HG03558 (cell line): ENCODE measurements around the gene C19orf85.

Experiments used
- ATAC-seq: cut with Tn5 transposase; IDR thresholded peaks from one replicate; pipeline ENCODE4 v1.9.1; 2021; ENCODE audit warnings: moderate number of reproducible peaks; ENCODE audit not compliant: unreplicated experiment; ENCODE audit errors: extremely low read depth

C19orf85 gene

DNA sequence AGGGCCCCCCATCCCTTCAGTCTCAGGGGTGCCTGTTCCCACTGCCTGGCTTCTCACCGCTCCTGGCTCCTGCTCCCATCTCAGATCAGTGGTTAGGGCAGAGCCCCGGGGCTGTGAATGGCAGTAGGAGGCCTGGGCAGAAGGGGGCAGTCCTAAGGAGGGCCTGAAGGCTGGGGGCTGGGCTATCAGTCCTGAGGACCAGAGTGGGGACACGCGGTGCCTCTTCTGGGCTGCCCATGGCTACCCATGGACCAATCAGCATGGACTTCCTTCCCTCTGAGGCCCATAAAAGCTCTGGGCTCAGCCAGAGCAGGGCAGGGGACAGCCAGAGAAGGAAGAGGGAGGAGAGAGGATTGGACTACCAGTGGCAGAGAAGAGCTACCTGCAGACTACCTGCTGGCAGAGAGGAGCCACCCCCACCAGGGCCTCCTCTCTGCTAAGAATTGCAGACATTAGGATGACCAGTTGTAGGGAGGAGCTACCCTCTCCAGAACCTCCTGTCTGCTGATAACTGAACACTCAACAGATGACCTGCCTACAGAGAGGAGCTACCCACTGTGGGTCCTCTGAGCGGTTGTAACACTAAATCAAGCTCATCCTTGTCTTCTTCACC lies 44.8 kb downstream of the C19orf85 start:
- no peak for ATAC-seq

DNA sequence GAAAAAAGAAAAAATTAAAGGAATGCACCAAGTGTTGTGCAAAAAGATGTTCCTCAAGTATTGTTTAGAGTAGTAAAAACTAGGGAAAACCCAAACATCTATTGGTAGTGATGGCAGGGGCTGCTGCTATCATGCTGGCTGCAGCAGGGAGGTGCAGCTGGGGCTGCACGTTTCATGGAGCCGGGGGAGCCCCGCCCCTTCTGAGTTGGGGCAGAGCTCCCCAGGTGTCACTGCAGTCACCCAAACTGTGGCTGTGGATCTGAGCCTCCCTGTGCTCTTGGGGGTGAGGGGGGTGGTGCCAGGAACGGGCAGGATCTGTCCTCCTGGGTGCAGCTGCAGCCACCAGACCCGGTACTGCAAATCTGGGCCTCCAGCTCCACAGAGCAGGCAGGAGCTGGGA lies 45.4 kb downstream of the C19orf85 start:
- ATAC-seq: no peak

DNA sequence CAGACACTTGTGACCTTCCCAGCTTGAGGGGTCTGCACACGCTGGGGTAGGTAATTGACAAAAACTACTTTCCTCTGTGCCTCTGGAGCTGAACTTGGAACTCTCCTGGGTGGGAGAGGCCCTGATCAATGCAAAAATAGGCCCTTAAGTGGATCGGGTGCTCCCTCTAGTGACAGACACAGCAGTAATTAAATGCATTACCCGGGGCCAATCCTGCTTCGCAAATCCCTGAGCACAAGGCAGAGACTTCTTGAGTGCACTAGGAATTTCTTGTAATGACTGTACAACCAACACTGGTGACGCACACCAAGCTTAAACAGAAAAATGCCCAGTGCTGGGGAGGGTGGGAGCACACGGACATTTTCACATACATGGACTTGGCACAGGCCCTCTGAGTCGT lies 46.4 kb downstream of the C19orf85 start:
- ATAC-seq: no peak
